Measurements from ENCODE around the gene CDH10.

The CDH10 gene

DNA sequence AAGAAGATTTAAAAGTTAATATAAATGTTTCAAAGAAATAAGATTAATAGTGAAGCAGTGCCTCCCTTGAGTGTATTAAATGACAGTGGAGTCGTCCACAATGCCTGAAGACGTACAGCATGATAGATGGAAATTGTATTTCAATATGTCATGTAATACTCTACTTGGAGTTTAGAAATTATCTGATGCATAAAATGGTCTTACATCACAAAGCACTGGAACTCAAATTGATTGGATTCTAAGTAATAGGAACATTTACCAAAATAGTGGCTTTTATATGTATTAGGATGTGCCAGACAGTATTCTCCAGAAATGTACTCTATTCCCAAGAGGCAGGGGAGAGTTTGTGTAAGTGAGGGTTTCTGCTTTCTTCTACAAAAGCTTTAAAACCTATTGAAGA is 49.4 kb downstream of the CDH10 start:
- DNase-seq: no peak

DNA sequence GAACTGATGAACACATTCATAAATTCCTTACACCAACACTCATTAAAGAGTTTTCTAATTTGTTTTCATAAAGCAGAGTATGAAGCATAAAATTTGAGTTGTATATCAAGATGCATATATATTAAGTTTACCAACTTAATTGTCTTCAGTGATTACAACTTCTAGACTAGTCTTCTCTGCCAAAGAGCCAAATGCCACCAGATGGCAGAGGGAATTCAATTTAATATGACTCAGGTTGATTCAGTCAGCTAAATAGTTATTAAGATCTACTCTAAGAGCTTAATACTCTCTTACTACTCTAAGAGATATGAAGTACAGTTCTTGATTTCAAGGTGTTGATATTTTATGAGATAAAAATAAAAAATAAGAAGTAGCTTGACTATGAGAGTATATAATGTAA is 53.4 kb downstream of the CDH10 start:
- DNase-seq: no peak

DNA sequence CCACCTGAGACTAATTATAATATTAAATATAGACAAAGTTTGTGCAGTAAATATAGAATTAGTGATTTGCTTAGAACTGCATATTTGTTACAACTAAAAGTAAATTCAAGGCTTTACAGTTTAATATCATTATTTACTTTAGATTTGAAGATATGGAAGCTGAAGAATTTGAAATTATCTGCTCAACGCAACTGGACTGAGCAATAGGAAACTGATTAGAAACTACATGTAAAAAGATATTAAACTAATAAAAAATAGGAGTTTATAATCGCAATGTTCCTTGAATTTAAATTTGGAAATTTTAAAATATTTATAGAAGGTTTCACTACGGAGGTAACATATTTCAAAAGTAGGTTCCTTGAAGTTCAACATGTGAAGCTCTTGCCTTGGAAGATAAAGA is 55.2 kb downstream of the CDH10 start:
- DNase-seq: no peak

DNA sequence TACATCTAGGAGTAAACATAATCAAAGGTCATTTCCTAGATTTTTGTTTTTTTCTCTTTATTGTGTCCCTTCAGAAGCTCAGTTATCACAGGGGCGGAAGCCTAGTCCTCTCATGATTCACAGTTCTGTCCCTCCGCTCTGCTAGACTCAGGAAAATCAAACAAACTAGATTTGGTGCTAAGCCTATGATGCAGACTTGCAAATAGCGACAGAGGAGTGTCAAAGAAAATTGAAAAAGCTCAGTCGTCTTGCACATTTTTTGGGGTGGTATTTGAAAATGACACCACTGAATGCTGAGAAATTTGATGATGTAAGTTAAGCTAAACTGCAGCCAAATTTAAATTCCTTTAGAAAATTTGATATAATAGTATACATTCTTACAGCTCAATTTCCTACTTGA is 59.0 kb downstream of the CDH10 start:
- DNase-seq: no peak

DNA sequence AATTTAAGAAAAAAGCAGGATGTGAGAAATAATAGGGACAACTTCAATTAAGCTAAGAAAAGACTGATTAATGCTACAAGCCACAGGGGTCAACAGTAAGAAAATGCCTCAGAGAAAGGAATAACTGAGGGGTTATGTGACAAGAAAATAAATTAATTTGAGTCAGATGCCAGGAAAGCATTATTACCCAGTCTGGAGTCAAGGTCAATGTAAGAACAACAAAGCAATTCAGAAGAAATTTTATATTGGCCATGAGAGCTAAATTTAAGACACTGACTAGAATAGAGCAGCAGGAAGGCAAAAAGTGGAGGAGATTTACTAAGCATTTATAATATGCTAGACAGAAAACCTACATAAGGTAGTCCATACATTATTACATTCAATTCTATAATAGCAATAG is 73.5 kb downstream of the CDH10 start:
- no peak for DNase-seq

DNA sequence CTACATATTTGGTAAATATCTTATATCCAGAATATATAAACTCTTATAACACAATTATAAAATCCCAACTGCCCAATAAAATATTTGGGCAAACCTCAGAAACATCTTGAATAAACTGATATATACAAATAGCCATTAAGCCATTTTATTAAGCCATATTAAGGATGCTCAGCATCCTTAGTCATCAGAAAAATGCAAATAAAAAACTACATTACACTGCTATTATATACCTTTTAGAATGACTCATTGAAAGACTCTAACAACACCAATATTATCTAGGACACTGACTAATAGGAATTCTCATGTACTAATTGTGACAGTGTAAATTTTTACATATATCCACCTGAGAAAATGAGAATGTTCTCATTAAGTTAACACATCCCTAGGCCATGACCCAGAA is 77.8 kb downstream of the CDH10 start:
- no peak for DNase-seq

DNA sequence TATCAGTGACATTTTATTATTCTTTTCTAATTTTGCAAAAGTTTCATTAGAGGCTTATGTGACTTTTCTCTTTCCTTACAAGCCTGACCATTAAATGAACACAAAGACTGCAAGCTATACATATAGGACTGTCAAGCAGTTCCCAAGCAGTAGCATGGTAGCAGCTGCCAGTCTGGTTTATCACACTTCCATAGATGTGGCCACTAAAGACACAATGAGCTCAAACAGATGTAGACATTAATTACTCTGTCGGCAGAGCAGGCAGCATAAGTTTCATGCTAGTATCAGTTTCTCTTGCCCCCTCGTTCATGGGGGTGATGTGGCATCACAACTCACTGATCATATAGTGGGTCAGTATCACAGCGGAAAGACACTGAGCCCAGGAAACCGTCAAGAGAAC is 89.5 kb downstream of the CDH10 start:
- DNase-seq: no peak

DNA sequence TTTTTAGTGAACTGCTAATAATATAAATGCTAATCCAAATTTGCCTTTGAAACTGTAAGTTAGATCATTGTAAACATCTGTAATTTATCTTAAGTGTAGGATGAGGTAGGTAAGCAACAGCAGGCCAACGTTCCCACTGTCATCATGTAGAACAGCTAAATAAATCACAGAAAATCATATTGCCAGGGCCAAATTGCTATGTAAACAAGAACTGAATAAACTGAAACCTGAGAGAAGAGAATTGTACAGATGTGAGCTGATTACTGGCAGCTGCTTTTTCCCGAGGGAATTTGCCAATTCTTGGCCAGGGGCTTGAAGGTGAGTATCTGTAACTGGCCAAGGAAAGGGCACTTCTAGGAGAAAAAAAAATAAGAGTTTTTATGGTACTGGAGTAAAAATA is 97.6 kb downstream of the CDH10 start:
- peak; percentile 75 for DNase-seq

DNA sequence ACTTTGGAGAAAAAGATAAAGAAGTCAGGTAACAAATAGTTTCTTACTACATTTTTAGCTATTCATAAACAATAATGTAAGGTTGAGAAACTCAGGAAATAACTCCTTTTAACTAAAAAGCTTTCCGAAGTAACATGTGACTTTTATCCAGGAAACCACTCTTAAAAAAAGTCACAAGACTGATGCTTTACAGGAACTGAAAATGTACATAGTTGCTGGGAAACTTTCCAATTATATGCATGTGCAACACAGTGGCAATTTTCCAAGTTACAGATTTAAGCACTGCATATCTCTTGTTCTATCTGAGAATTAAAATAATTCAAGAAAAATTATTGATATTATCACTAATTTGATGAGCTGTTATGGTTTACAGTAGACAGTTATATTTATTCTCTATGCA is 105.2 kb downstream of the CDH10 start:
- DNase-seq: no peak

DNA sequence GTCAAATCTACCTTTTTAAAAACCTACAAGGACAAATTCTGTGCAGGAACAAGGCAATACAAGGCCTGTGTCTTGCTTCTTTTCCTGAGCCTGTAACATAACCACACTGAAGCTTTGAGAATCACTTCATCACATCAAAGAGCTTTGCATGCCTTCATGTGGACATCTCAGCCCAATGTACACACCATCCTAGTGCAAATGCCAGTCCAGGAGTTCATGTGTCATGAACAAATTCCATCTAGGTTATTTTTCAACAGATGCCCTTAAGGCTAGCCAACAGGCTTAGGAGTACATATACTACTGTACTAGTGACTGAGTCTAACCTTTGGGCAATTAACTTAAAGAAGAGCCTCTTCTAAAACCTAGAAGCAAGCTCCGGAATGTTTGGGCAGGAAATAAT is 106.4 kb downstream of the CDH10 start:
- DNase-seq: no peak

DNA sequence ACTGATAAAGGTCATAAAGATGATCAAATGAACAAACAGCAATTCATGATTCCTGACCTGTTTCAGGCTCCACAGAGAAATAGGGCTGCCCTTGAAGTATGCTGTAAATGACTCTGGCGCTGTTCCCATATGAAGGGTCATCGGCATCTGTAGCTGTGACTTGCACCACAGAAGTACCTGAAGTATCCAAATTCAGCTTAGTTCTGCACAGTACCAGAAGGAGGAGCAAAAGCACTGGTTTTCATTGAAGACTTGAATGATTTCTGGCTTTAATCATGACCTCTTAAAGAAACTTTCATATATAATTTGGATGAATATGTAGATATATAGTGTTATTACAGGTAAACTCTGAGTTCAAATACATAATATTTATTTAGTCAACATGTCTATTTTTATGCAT is 109.1 kb downstream of the CDH10 start:
- DNase-seq: no peak

DNA sequence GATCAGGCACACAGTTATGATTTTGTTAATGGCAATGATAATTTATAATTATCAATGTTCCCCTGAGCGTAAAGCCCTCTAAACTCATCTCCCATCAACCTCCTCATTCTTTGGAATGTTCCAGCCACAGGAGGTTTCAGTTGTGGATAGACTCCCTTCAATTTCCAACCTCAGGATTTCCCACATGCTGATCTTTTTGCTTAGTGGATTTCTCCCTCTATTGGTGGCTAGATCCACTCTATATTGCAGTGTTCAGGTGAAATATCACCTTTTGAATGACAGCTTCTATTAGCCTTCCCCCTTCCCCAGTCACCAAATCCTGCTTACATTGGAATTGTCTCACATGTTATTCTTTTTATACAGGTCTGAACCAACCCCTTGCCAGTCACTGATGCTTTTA is 113.9 kb downstream of the CDH10 start:
- DNase-seq: no peak

DNA sequence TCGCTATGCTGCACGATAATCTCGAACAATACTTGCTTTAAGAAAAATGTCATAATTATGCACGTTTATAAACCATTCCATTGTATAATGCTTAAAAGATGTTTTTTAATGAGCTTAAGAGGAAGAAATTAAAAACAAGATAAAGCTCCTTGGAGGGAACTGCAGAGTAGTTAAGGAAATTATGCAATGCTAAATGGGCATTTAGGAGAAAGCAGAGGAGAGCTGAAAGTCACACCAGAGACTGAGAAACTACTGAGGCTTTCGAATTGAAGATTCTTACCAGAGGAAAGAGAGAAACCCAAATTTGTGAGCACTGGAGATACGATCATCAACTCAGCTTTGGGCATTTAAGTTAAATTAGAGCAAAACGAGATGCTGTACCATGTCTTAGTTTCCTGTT is 119.4 kb downstream of the CDH10 start:
- no peak for DNase-seq

DNA sequence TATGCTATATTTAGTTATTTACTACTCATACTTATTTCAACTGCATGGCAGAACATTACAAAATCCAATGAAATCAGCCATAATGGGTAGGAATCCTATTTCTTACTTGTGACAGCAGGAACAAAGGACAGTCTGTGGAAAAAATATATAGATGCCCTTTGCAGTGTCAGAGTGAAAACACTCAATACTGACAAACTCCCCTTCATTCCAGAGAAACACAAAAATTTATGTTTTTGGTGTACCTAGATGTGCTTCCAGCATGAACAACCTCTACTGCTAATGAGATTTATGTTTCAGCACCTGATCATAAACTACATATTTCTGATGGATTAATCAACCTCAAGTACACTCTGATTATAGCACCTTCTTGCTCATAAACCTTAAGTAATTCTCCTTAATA is 132.4 kb downstream of the CDH10 start:
- DNase-seq: no peak

DNA sequence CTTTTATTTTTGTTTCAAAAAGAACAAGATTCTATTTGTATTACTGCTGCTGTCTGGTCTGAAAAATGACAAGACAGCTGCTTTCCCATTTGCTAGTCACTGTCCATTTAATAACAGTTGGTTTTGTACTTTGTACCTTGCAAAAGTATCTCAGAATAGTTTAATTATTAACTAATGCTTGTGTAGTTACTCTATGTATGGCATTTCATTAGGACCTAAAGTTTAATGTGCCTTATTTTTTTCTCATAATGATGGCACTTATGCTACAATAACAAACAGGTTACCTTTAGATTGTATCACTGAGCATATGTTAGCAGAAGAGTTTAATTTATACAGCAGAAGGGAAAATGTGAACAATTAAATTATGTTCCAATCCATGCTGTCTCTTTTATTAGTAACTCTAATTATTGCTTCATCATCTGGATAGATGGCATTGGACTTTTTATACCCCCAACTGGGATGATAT is 134.2 kb downstream of the CDH10 start:
- DNase-seq: no peak

DNA sequence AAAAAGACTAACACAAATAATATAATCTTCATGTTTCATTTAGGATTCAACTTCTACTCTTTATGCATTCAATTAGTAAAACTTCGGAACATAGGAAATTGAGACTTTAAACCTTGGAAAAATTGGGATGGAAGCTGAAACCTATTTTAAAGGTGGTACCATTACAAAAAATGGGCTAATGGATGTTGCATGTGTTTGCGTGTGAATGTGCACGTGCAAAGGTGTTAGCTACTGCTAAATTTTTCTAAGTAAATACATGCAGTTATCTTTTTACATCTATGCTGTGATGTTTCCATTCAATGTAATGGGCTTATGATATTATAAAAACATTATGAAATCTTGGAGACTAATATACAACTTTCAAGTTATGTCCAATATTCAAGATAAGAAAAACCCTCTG is 134.8 kb downstream of the CDH10 start:
- no peak for DNase-seq

DNA sequence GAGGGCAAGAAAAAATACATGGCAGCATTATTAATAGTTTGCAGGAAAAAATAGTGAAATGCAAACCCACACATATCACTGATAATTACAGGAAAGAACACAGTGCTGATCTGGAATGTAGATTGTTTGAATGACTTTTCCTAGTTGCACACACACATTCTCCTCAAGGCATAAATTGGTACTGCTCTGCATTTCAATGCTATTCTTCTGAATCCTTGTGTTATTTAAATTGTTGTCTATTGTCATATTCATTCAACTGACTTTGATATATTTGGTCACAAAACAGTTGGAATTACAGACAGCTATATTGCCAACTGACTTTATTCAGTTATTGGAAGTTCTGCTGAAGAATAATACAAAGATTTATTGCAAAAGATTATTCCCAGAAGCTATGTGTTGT is 139.5 kb downstream of the CDH10 start:
- no peak for DNase-seq

DNA sequence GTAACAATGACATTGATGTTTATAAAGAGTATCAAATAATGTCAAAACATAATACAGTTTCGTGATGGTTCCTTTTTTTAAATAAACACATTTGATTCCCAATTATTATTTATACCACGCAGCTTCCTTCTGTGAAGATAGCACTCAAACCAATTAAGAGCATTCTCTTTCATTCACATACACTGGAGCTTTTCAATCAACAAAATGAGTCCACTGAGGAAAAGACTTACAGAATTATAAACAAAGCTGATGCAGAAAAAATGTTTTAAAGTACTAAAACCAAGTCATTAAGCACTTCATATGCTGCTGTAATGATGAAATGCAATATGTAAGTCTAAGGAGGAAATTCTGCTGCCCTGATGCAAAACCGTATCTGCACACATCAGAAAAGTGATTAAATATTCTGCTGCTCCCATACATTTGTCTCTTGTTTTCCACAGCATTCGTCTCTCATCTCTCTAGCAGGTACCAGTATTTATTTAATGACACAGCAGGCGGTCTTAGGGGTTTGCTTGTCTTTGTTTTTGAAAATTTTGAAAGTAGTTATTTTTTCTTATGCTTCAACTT is 147.1 kb downstream of the CDH10 start:
- no peak for DNase-seq

DNA sequence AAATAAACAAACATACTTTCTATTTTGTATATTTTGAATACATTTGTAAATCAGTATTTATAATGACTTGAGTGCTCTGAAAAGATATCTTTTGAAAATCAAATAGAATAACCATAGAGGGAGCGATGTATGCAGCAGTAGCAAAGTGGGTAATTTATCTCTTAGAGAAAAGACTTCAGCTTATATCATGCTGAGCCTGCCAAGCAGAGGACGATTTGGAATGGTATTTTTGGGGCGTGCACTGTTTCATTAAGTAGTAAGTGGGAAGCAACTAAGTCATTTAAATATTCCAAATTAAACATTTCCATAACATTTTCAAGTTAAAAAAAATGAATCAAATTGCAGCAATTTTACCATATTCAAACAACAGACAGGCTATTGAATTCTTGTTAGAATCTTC is 147.6 kb downstream of the CDH10 start:
- DNase-seq: no peak

DNA sequence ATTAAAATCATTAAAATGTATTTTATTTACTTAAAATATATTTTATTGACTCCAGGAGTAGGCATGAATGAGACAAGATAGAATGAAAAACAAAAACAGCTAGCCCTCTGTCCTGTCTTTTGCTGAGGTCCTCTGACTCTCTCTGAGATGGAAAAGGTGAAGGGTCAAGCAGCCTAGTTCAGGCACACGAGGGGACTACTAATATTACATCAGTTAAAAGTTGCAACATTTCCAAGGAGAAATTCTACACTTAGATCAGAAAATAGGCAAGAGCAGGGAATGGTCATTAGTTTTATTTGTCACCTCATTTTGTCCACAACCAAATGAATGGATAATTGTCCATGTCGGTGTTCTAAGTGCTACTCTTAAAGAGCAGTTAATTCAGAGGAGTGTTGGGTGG is 148.5 kb downstream of the CDH10 start:
- no peak for DNase-seq

DNA sequence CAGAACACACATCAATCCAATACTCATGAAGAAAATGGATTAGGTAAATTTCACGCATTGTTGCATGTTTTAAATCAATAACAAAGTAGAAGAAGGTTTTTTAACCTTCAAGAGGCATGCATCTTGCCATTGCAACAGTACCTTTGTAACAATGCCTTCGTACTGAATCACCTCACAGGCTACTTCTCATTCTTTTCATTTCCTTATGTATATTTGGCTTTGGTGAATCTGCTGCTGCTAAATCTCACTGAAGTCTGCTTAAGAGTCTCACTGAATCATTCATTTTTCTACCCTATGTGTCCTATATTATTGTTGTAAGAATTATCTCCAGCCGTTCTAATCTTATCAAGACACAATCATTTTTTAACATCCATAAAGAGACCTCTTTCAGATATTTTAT is 152.5 kb downstream of the CDH10 start:
- DNase-seq: no peak

DNA sequence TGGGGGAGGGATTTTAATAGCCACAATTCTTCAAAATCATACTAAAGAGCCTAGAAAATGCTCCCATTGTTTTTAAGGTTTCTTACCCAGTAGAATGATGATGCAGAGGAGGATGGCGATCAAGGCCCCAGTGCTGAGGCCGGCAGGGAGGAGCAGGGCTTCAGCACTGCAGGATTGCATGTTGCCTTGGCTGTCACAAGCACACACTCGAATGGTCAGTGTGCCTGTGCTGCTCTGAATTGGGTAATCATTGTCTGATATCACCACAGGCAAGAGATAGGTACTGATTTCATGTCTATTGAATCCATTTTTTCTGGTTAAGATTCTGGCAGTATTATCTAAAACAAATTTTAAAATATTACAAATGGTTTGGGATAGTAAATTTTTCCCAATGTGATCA is 153.3 kb downstream of the CDH10 start:
- DNase-seq: no peak

DNA sequence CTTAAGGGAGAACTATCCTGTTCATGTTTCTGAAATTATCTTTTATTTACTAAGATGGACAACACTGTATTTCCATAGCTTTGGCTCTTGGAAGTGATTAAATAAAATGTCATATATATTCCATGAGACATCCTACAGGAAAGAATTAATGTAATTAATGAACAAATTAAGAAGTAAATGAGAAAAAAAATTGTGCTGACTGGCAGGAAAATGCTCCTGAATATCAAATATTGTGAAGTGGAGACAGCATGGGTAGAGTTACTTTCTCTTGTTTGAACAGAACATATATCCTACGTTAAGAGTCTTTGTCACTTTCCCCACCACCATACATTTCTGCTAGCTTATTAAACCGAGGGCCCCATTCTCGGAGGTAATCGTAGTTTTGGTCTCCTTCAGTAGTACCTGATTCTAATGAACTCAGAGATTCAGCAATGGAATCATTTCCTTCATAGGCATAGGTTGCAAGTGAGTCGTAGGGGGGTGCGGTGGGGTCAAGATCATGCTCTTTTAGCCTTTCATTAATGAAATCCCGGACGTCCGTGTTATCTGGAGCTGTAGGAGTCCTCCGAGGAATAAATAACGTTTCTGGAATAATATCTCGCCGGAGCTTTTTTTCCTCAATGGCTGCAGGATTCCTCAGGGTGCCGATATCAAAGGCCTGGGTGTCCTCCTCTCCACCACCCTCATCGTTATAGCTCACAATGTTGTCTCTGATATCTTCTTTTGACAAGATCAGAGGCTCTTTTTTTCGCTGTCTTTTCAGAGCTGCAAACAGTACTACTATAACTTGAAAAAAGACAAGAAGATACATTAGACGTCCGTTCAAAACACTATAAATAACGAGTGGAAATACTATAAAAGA is 157.2 kb downstream of the CDH10 start:
- DNase-seq: no peak

DNA sequence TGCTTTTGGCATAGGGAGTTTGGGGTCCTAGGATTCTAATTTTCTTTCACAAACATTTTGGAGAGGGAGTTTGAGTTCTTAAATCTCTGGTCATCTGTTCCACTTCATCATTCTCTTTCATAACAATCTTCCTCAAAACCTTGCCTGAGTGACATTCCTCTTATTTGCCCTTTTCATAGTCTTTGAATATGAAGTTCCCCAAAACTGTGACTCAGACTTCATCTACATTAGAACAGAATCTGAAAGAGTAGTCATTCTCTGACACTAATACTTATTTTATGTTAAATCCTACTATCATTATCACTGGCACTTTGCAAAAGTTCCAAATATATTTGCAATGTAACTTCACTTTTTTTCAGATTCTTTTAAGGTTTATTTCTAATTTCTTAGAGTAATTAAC is 163.8 kb downstream of the CDH10 start:
- no peak for DNase-seq

DNA sequence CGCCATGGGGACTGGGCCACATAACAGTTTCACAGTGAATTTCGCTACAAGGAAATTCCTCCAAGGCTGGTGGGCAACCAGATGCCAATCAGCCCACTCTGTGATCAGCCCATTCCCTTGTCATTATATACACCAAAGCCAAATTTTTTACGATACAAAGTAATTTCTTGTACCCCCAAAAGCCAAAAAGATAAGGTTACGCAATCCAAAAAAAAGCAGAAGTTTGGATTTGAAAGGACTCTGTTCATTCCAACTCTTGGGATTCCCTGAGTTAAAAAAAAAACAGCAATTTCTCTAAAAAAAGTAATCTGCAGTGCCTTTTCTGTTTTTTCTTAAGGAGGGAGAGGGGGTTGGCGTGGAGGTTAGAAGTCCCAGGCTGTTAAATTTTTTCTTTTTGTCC is 166.8 kb downstream of the CDH10 start:
- DNase-seq: no peak

Data from NCI-H1436 (cell line).